ENCODE data around the gene PIGA.

PIGA gene, protein sequence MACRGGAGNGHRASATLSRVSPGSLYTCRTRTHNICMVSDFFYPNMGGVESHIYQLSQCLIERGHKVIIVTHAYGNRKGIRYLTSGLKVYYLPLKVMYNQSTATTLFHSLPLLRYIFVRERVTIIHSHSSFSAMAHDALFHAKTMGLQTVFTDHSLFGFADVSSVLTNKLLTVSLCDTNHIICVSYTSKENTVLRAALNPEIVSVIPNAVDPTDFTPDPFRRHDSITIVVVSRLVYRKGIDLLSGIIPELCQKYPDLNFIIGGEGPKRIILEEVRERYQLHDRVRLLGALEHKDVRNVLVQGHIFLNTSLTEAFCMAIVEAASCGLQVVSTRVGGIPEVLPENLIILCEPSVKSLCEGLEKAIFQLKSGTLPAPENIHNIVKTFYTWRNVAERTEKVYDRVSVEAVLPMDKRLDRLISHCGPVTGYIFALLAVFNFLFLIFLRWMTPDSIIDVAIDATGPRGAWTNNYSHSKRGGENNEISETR

DNA sequence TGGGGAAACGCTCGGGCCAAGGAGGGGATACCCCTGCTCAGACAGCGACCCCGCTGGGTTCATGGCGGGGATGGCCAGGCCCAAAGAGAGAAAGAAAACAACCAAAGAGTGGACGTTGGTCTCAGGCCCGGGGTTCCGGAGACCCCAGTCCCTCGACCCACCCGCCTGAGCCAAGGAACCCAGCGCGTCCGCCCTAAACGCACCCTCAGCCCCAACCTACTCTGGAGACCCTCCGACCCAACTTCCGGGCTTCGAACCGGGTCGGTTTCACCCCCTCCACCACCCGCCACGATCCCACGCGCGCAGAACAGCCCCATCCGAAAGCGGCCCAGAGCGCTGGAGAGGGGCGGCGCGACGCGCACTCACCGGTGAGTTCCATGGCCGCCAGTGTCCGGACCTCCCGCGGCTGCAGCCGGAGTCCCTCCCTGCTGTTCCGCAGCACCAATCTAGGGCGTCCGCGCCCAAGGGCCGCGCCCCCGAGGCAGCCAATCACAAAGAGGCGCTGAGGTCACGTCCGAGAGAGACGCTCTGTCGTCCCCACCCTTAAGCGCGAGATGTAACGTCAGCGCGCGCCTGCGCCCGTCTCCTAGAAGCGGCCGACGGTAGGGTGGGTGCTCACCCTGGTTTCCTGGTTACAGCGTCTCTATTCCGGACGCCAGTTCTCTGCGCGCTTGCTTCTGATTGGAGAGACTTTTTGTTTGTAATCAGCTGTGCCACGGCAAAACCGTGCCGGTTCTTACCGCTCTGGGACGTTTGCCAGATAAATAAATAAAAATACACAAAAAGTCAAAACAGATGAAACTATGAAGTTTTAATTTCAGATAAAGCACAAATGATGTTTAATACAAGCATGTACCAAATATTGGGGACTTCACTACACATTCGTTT is at the start of gene PIGA:
Gene PIGA, minus strand, starts transcription at position 389 of the 888 bp plus-strand sequence. CDS start 3,593 bp downstream, outside the sequence.
- in situ Hi-C loops (cut with MboI; ENCODE audit: low sequenced_read_pairs): no loop called here

DNA sequence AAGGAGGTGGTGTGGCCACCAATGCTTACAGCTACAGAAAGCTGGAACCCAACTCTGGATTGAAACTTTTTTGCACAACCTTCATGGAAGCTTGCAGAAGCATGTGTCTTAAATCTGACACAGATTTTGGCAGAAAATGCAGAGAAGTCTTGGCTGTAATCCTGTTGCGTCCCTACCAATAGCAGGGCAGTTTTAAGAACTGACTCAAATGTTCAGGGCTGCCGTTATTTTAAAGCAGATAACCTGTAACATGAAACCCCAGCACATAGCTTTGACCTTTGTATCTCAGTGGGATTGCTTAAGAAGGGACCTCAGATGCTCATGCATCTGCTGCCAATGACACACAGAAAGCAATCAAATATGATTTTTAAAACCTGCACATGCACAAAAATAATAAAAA is 49.0 kb upstream of the PIGA start, which contains the start of gene VEGFD:
Gene VEGFD, minus strand, starts transcription at position 110 of the 400 bp plus-strand sequence. CDS start 467 bp downstream, outside the sequence.
- in situ Hi-C loops (cut with MboI; ENCODE audit: low sequenced_read_pairs): no loop called here

DNA sequence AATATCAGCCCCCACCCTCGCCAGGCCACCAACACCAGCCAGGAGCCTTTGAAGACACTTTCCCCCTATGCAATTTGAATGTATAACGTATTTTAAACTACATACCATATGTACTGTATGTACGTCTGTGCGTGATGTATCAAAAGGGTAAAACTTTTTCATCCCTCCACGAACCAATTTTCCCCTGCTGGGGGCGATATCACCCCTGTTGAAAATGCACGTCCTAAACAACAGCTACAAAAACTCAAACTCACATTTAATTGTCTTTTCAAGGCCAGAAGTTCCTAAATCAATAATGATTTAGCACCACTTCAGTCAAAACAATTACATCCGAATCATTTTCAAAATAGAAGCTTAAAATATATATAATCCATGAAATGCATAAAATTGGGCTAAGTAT is 47.5 kb upstream of the PIGA start:
- in situ Hi-C loops (cut with MboI; ENCODE audit: low sequenced_read_pairs): no loop called here

DNA sequence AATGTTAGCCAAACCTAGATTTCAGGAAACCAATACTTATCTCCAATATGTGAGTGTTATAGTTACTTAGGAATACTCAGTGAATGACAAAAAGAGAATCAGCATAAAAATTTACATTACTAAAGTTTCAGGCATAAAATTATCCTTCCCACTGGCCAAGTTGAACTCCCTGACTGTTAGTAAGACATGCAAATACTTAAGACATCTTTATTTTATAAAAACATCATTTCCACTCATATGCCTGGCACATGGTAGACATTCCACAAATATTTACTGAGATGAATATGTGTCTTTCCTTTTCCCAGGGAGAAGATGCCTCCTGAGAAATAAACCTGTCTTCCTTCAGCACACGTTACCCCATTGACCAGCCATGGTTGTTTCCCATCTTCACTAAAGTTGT is 41.6 kb upstream of the PIGA start:
- in situ Hi-C loops (cut with MboI; ENCODE audit: low sequenced_read_pairs): no loop called here

DNA sequence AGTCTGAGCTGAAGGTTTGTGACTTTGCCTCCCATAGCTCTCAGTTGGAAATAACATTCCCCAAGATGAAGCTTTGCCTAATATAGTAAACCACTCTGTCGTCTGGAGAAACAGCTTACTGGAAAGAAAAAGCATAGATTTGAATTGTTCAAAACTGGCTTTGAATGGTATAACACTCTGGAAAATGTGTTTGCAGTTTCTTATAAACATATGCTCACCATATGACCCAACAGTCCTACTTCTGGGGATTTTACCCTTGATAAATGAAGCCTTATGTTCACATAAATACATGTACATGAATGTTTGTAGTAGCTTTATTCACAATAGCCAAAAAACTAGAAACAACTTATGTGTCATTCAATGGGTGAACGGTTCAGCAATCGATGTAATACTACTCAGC is 38.7 kb upstream of the PIGA start:
- in situ Hi-C loops (cut with MboI; ENCODE audit: low sequenced_read_pairs): loop anchor here (25.0 kb wide), 1 partner anchor 88 kb away; no protein-coding TSS in a partner anchor

DNA sequence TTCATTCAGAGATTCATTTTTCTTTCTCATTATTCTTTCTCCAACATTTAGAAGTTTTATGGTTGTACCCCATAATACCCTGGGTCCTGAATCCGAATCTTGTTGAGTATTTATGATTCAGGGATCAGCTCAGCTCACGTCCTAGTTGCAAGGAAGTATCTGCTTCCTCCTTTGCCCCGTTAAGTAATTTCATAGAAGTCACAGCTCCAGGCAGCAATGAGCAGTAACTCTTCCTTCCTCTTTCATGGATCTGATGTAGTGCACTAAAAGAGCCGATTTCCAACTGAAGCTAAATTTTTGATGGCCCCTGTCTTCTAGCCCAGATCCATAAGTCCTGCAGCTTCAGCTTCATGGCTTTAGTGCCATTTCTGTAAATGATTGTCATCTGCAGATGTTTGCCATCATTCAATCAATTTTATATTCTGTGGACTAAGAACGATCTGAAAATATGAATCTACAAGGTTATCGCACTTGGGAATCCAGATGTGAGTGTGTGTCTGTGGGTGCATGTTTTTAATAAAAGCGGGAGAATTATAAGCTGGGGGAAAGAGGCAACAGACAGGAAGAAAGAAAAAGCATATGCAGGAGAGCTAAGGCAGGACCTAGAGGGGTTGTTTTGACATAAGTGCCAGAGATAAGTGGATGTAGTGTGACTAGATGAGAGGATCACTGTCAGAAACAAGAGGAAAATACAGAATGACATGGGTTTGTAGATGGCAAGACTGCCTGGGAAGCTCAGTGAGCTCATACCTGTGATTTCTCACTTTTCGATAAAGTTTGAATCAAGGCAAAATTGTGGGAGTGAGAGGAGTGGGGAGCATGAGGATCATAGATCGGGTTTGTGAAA is 31.4 kb upstream of the PIGA start:
- in situ Hi-C loops (cut with MboI; ENCODE audit: low sequenced_read_pairs): loop anchor here (25.0 kb wide), 1 partner anchor 96 kb away; no protein-coding TSS in a partner anchor

DNA sequence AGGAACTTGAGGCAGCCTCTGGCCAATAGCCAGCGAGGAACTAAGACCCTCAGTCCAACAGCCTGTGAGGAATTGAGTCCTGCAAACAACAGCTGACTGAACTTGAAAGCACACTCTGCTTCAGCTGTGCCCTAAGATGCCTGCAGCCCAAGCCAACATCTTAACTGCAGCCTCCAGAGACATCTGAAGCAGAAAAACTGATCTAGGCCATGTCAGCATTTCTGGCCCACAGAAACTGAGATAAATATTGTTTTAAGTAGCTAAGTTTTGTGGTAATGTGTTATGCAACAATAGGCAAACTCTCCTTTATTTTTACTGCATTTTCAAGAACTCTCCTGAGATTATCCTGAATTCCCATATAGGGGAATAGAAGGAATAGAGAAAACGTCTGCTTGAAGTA is 24.4 kb upstream of the PIGA start:
- in situ Hi-C loops (cut with MboI; ENCODE audit: low sequenced_read_pairs): loop anchor here (25.0 kb wide), 1 partner anchor 103 kb away; no protein-coding TSS in a partner anchor

DNA sequence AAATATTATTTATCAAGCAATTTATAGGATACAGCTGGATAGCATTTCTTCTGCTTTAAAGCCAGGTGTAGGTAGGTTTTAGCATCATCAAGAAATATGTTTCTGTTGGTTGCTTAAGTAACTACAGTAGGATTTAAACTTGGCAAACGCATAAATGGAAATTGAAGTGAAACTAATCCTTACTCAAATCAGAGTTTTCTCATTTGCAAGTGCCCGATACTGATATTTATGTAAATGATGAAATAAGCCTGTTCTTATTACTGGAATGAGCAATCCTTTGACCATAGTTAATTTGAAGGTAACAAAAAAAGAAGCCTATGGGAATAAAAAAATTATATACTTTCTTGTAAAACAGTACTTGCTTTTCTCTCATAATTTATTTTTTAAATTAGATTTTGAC is 23.2 kb upstream of the PIGA start:
- in situ Hi-C loops (cut with MboI; ENCODE audit: low sequenced_read_pairs): loop anchor here (25.0 kb wide), 1 partner anchor 104 kb away; no protein-coding TSS in a partner anchor

DNA sequence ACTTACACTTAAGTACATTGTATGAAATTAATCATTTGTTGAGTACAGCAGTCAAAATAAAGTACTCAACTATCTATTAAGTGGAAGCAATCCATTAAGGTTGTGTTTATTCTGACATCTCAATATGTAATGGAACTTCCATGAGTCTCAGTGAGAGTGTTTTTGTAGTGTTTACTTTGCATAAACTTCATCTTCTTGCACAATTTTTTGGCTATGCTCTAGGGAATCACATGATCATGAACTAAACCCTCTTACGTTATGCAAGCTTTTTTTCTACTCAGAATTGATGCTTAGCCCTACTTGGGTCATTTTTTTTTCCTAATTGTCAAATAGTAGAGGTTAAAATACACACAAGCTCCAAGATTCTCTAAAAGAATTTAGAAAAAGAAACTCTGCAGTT is 21.1 kb upstream of the PIGA start:
- in situ Hi-C loops (cut with MboI; ENCODE audit: low sequenced_read_pairs): loop anchor here (25.0 kb wide), 1 partner anchor 106 kb away; no protein-coding TSS in a partner anchor

DNA sequence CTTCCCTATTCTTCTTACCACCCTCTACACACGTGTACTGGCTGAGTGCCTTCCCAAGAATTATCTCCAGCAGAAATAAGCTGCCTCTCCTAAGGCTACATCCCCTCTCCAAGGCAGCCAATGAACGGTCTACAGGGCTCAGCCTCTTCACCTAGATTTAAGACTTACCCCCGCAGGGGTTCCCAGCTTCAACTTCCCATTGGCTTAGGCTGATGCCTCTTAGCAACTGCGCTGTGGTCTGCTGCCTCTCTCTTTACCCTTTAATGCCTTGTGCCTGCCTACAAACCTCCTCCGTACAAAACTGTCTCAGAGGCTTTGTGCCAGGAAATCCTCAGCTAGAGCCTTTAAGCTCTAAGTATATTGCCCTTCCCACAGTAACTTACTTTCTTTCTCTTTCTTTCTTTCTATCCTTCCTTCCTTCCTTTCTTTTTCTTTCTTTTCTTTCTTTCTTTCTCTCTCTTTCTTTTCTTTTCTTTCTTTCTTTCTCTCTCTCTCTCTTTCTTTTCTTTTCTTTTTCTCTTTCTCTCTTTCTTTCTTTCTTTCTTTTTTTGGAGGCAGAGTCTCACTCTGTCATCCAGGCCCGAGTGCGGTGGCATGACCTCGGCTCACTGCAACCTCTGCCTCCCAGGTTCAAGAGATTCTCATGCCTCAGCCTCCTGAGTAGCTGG is 15.1 kb upstream of the PIGA start:
- in situ Hi-C loops (cut with MboI; ENCODE audit: low sequenced_read_pairs): loop anchor here (25.0 kb wide), 1 partner anchor 112 kb away; no protein-coding TSS in a partner anchor

DNA sequence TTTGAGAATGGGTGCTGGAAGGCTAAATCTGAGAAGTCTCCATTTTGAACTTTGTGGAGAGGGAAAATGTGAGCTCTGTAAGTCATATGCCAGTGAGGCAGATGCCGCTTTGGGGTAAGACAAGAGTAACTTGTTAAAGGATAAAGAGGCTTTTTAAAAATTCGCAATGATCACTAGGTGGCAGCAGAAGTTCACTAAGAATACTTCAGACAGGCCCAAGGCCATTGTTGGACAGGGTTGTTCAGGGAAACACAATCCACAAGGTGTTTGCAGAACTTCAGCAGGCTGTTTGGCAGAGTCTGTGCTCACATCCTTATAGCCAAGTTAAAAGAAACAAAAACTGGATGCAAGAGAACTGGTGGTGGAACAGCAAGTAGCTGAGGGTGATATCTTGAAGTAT is 13.7 kb upstream of the PIGA start:
- in situ Hi-C loops (cut with MboI; ENCODE audit: low sequenced_read_pairs): no loop called here

DNA sequence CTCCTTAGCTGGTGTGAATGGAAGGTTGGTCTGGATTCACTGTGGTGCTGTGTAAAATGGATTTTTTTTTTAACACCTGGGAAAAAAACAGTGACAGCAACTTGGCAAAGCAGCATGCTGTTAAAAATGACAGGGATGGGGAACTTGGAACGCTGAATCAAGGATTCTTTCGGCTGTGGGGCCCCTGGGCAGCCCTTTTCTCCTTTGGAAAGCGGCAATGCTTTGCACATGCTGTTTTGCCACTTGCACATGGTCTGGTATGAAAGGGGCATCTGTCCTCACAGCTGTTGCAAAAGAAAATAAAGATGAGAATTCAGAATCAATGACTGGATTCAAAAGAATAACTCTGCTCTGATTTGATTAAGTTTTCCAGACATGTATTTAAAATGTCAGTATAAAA is 10.7 kb upstream of the PIGA start:
- in situ Hi-C loops (cut with MboI; ENCODE audit: low sequenced_read_pairs): no loop called here

DNA sequence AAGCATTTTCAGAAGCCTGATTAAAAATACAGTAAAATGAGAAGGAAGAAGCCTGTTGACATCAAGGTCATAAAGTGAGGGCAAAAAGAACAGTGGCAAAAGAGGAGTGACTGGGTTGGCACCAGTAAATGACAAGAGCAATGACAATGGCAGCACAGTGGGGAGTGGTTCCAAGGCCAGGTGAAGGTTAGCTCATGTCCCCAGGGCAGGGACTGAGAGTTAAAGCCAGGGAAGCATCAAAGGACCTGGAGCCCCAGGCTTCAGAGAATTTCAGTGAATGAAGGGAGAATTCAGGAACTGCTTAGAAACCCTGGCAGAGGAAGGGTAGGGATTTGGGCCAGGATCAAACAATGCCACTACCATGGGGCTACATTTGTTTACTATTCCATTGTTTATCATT is 8.8 kb upstream of the PIGA start:
- in situ Hi-C loops (cut with MboI; ENCODE audit: low sequenced_read_pairs): no loop called here

DNA sequence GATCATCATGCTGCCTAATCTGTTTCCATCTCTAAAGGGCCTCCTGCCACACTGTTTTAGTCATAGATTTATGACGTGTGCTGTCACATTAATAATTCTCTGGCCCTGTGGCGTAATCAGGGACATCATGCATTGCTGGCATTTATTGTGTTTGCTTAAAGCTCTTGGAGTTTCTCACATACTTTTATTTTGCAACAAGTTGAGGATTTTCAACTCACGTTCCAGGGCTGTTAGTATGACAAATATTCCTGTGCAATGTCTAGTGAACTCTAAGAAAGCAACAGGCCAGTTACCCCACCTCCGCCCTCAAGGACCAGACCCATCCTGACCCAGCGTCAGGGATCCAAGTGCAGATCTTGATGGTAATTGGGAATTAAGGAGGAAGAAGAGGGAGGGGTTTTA is 7.8 kb upstream of the PIGA start:
- in situ Hi-C loops (cut with MboI; ENCODE audit: low sequenced_read_pairs): no loop called here

DNA sequence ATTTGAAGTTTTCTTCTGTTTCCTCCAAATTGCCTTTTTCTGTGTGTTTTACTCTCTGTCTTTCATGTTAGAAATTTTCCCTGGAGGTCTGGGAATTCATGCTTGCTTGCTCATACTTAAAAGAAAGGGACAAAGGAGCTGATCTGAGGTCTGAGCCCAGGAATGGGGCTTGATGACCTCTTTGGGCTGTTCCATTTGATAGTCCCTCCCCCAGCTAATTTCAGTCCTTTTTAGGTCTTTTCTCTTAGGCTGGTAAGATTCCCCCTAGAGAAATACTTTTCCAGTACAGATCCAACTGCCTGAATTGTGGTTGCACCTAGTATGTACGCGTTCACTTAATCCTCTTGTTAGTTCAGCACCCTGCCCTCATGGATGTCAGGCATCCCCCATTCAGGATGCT is 5.5 kb upstream of the PIGA start:
- in situ Hi-C loops (cut with MboI; ENCODE audit: low sequenced_read_pairs): no loop called here

DNA sequence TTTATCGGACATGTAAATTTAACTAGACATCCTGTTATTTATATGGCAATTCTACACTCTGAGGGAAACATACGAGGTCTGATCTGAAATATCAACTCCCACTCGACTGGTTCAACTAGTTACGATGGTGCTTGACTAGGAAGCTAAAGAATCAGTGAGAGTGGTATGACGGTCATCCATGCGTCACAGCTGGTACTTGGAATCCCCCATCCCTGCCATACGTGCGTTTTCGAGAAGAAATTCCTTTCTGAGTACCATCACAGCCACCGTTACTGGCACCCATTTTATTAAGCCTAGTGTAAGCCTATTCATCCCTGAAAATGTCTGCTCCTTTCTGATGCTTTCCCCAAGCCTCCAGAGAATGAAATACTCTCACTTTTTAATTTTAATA is 695 bp upstream of the PIGA start:
- in situ Hi-C loops (cut with MboI; ENCODE audit: low sequenced_read_pairs): no loop called here

DNA sequence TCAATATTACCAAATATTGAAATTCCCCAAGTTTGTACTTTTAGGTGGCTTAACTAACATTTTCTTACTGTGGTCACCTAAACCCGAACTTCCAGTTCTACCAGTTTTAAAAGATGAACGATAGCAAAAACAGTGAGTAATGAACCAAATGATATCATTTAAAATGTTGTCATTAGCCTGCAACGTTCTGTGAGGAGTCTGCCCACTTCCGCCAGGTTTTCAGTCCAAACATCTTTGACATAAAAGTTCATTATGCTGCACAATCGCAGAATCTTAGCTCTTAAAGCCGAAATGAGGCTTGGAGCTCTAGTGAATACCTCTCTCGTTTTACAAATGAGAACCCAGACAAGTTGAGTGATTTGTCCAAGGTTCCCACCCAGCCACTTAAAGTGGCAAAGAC is 762 bp downstream of the PIGA start:
- in situ Hi-C loops (cut with MboI; ENCODE audit: low sequenced_read_pairs): no loop called here

DNA sequence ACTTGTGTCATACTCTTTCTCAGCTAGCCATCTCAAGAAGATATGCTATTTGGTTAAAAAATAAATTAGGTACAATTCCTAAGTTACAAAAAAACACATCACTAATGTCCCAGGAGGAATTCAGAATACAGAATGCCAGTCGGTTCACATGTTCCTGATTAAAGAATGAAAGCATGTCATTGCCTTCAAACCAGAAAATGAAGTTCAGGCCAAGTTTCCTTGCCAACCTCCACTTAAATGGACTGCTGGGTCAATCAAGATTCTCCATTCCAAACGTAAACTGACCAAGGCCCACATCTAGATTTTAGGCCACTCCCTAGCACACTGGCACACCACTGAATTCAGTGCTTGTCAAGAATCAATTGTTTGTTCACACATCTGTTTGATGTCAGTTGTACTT is 6.5 kb downstream of the PIGA start:
- in situ Hi-C loops (cut with MboI; ENCODE audit: low sequenced_read_pairs): no loop called here

DNA sequence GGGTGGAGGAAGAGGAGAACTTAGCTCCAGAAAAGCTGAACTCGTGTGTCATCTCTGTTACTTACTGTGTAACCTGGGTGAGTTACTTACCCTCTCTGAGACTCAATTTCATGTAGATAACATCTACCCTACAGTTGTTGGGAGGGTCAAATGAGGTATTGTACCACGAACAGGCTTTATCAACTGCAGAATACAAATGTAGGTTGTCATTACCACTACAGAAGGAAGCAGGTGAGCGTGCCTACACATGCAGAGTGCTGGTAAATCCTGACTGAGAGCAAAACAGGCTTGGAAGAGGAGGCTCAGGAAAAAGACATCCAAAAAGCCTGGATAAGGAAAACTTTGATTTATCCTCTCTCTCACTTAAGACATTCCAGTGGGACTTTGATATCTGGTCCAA is 7.2 kb downstream of the PIGA start:
- in situ Hi-C loops (cut with MboI; ENCODE audit: low sequenced_read_pairs): no loop called here

DNA sequence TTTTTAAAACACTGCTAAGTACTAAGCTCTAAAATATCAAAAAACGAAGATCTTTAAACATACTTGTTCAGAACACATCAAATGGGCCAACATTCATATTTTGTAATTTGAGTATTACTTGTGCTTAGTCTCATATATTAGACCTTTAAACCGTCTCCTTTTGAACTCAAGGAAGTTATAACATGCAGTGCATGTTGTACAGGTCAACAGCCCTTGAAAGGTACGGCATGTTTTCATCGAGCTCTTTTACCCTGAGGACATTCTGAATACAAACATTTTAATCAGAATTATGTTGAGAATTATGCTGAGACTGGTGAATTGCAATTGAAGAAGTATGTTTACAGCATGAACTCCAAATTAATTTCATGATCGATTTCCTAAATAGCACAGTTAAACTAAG is 12.9 kb downstream of the PIGA start:
- in situ Hi-C loops (cut with MboI; ENCODE audit: low sequenced_read_pairs): no loop called here
